Karpas-422 (cell line): Measurements from ENCODE around the gene TYW1B. TPM values are rescaled to one million over a fixed set of nuclear protein-coding genes. Genes with fewer than 3 reads are reported as not detected.
"Not testable (repeated sequence)": the region's sequence is repeated elsewhere in the genome, so short reads cannot be mapped to it uniquely, and the experiment has no call there.

ENCODE experiments used
- DNase-seq: peaks from one replicate; pipeline ENCODE4 v3.0.0-alpha.2; 2015
- H2AFZ ChIP-seq: fragments of 200-600 bp; sonication (generic); 2 replicates; pipeline ENCODE4 v1.6.1; 2014; ENCODE audit warnings: antibody characterized with exemption, low read length, mixed read lengths
- H3K27ac ChIP-seq: fragments of 200-600 bp; sonication (generic); 2 replicates; pipeline ENCODE4 v1.5.1; 2014; ENCODE audit warnings: mild to moderate bottlenecking, low read length, moderate library complexity
- H3K27me3 ChIP-seq: fragments of 200-600 bp; sonication (generic); 2 replicates; pipeline ENCODE4 v1.6.1; 2014; ENCODE audit warnings: low read length, mixed read lengths
- H3K36me3 ChIP-seq: fragments of 200-600 bp; sonication (generic); 2 replicates; pipeline ENCODE4 v1.6.1; 2014; ENCODE audit warnings: low read length, mixed read lengths; ENCODE audit not compliant: insufficient read depth
- H3K4me1 ChIP-seq: fragments of 200-600 bp; sonication (generic); 2 replicates; pipeline ENCODE4 v1.6.1; 2014; ENCODE audit warnings: mild to moderate bottlenecking, low read length, mixed read lengths
- H3K4me2 ChIP-seq: fragments of 200-600 bp; sonication (generic); 2 replicates; pipeline ENCODE4 v1.6.1; 2014; ENCODE audit warnings: low read length, low read depth, mild to moderate bottlenecking; ENCODE audit not compliant: poor library complexity, severe bottlenecking
- H3K4me3 ChIP-seq: fragments of 200-600 bp; sonication (generic); 2 replicates; pipeline ENCODE4 v1.5.1; 2014; ENCODE audit warnings: mild to moderate bottlenecking, antibody characterized with exemption, low read length, mixed read lengths
- H3K79me2 ChIP-seq: fragments of 200-600 bp; sonication (generic); 2 replicates; pipeline ENCODE4 v1.6.1; 2014; ENCODE audit warnings: mild to moderate bottlenecking, low read length, mixed read lengths
- H3K9ac ChIP-seq: fragments of 200-600 bp; sonication (generic); 2 replicates; pipeline ENCODE4 v1.6.0; 2014; ENCODE audit warnings: low read length
- H3K9me2 ChIP-seq: fragments of 200-600 bp; sonication (generic), shearing (Covaris generic); replicated peaks from 2 replicates; pipeline ENCODE4 v1.6.0; 2014; ENCODE audit warnings: mild to moderate bottlenecking, low read length, moderate library complexity; ENCODE audit not compliant: insufficient read depth
- H3K9me3 ChIP-seq: fragments of 300-700, 200-600 bp; sonication (generic); 2 replicates; pipeline ENCODE4 v1.6.1; 2014; ENCODE audit warnings: low read length, mixed read lengths
- H4K20me1 ChIP-seq: fragments of 200-600 bp; sonication (generic); 2 replicates; pipeline ENCODE4 v1.6.1; 2014; ENCODE audit warnings: mild to moderate bottlenecking, antibody characterized with exemption, low read length, low read depth; ENCODE audit not compliant: insufficient read depth
- total RNA-seq: library from RNA; depleted of rRNA; stranded (reverse); fragments of >200 nt; shearing (Covaris generic); gene quantifications from 2 replicates; pipeline ENCODE4 v1.2.3, GENCODE V29; 2014; ENCODE audit warnings: low replicate concordance

TYW1B gene
- total RNA-seq, 1 experiment from 2014 or later = 4.0 TPM

GRCh38 chr7:72843166-72843565, 15.2 kb upstream of the TYW1B start:
- H3K9ac ChIP-seq, H3K36me3 ChIP-seq, H3K9me3 ChIP-seq, H3K4me1 ChIP-seq, H3K4me2 ChIP-seq, H3K9me2 ChIP-seq, H2AFZ ChIP-seq, H4K20me1 ChIP-seq, H3K79me2 ChIP-seq, H3K27me3 ChIP-seq, H3K27ac ChIP-seq, H3K4me3 ChIP-seq, DNase-seq: not testable (repeated sequence)

GRCh38 chr7:72840966-72841511, 13.0 kb upstream of the TYW1B start:
- not testable (repeated sequence) for H4K20me1 ChIP-seq, DNase-seq, H3K27ac ChIP-seq, H3K36me3 ChIP-seq, H2AFZ ChIP-seq, H3K9me3 ChIP-seq, H3K9ac ChIP-seq, H3K4me1 ChIP-seq, H3K27me3 ChIP-seq, H3K4me2 ChIP-seq, H3K4me3 ChIP-seq, H3K79me2 ChIP-seq, H3K9me2 ChIP-seq

- H2AFZ ChIP-seq, H3K9ac ChIP-seq, H3K4me1 ChIP-seq, H3K79me2 ChIP-seq, H3K27me3 ChIP-seq, DNase-seq, H3K9me2 ChIP-seq, H3K4me3 ChIP-seq, H3K9me3 ChIP-seq, H4K20me1 ChIP-seq, H3K27ac ChIP-seq, H3K4me2 ChIP-seq: not testable (repeated sequence)
- H3K36me3 ChIP-seq = peaks cover 11% of the 10 kb centered on the region; the same call in 1 of the 2 replicates
Observed at GRCh38 chr7:72838315-72838714, 10.3 kb upstream of the TYW1B start.

- H3K9ac ChIP-seq, H3K4me1 ChIP-seq, H3K27me3 ChIP-seq, DNase-seq, H3K9me3 ChIP-seq, H3K27ac ChIP-seq, H3K79me2 ChIP-seq, H4K20me1 ChIP-seq, H3K4me3 ChIP-seq, H2AFZ ChIP-seq, H3K4me2 ChIP-seq, H3K9me2 ChIP-seq: not testable (repeated sequence)
- peaks cover 20% of the 10 kb centered on the region; the same call in 1 of the 2 replicates for H3K36me3 ChIP-seq
Observed at GRCh38 chr7:72837291-72837690, 9.3 kb upstream of the TYW1B start.

- not testable (repeated sequence) for H4K20me1 ChIP-seq, H2AFZ ChIP-seq
- H3K9ac ChIP-seq = peak overlapping the region; percentile 79
Observed at GRCh38 chr7:72830567-72830966, 2.6 kb upstream of the TYW1B start.

GRCh38 chr7:72829687-72830354, 1.8 kb upstream of the TYW1B start:
- not testable (repeated sequence) for H3K9me3 ChIP-seq
- Histone ChIP-seq H3K4me3 (peak overlapping the region; percentile 84), H2AFZ (peak overlapping the region; percentile 74; the same call in 1 of the 2 replicates)

More at GRCh38 chr7:72830567-72830966, 2.6 kb upstream of the TYW1B start:
- not testable (repeated sequence) for H3K27ac ChIP-seq, H3K27me3 ChIP-seq, DNase-seq, H3K9me3 ChIP-seq, H3K9me2 ChIP-seq
- Histone ChIP-seq H3K4me3 (peak overlapping the region; percentile 84), H3K79me2 (peaks cover 43% of the 10 kb centered on the region), H3K4me1 (peaks cover 19% of the 10 kb centered on the region), H3K36me3 (peaks cover 19% of the 10 kb centered on the region; the same call in 1 of the 2 replicates), H3K4me2 (peak overlapping the region; percentile 83)

GRCh38 chr7:72829291-72829686, 1.3 kb upstream of the TYW1B start:
- Histone ChIP-seq H3K4me2 (peak overlapping the region; percentile 83), H3K9ac (peak overlapping the region; percentile 79), H3K4me3 (peak overlapping the region; percentile 84), H3K4me1 (peaks cover 19% of the 10 kb centered on the region), H2AFZ (peak overlapping the region; percentile 74; the same call in 1 of the 2 replicates), H3K79me2 (peaks cover 43% of the 10 kb centered on the region), H3K27ac (peak overlapping the region; percentile 49; the same call in 1 of the 2 replicates), H3K36me3 (peaks cover 16% of the 10 kb centered on the region; the same call in 1 of the 2 replicates)
- H3K9me3 ChIP-seq, H3K27me3 ChIP-seq, H3K9me2 ChIP-seq, H4K20me1 ChIP-seq: not testable (repeated sequence)
- DNase-seq = peak; percentile 99

More at GRCh38 chr7:72829687-72830354, 1.8 kb upstream of the TYW1B start:
- DNase-seq = peak; percentile 65
- H3K36me3 ChIP-seq = peaks cover 19% of the 10 kb centered on the region; the same call in 1 of the 2 replicates
- H3K27ac ChIP-seq = peak overlapping the region; percentile 49; the same call in 1 of the 2 replicates
- peak overlapping the region; percentile 83 for H3K4me2 ChIP-seq
- H3K4me1 ChIP-seq = peaks cover 19% of the 10 kb centered on the region
- H3K79me2 ChIP-seq = peaks cover 43% of the 10 kb centered on the region
- H3K9me2 ChIP-seq, H4K20me1 ChIP-seq, H3K27me3 ChIP-seq: not testable (repeated sequence)
- H3K9ac ChIP-seq = peak overlapping the region; percentile 79

GRCh38 chr7:72823765-72824732, 4.0 kb downstream of the TYW1B start:
- H3K27me3 ChIP-seq, H3K4me1 ChIP-seq, H4K20me1 ChIP-seq, H3K4me3 ChIP-seq, H3K9me3 ChIP-seq, H3K27ac ChIP-seq, H2AFZ ChIP-seq, H3K4me2 ChIP-seq, H3K9ac ChIP-seq, H3K9me2 ChIP-seq, H3K36me3 ChIP-seq: not testable (repeated sequence)
- DNase-seq = peak; percentile 59
- H3K79me2 ChIP-seq = peaks cover 26% of the 10 kb centered on the region
